Peyer's patch (tissue), 4 donors: Measurements from ENCODE around the gene AKAP10.
A peak's percentile ranks its signal among the peaks of the same experiment; 100 is the strongest.

Experiments
- POLR2A ChIP-seq, 2 donors: fragments of 450-650 bp; IDR thresholded peaks; one replicate each; pipeline ENCODE4 v1.5.1; 2017; ENCODE audit warnings: antibody characterized with exemption in 2 of 2, mild to moderate bottlenecking in 2 of 2, moderate library complexity in 2 of 2
- TF ChIP-seq, protein P1 (sequence below), 6 experiments: fragments of 450-650 bp in 4 of 6; fragments of 200-600 bp in 2 of 6; sonication (generic) in 1 of 6; IDR thresholded peaks; one replicate each; pipeline ENCODE4 v1.5.1; 2017 to 2019; ENCODE audit warnings: antibody characterized with exemption in 6 of 6, mild to moderate bottlenecking in 3 of 6, moderate library complexity in 1 of 6

DNA sequence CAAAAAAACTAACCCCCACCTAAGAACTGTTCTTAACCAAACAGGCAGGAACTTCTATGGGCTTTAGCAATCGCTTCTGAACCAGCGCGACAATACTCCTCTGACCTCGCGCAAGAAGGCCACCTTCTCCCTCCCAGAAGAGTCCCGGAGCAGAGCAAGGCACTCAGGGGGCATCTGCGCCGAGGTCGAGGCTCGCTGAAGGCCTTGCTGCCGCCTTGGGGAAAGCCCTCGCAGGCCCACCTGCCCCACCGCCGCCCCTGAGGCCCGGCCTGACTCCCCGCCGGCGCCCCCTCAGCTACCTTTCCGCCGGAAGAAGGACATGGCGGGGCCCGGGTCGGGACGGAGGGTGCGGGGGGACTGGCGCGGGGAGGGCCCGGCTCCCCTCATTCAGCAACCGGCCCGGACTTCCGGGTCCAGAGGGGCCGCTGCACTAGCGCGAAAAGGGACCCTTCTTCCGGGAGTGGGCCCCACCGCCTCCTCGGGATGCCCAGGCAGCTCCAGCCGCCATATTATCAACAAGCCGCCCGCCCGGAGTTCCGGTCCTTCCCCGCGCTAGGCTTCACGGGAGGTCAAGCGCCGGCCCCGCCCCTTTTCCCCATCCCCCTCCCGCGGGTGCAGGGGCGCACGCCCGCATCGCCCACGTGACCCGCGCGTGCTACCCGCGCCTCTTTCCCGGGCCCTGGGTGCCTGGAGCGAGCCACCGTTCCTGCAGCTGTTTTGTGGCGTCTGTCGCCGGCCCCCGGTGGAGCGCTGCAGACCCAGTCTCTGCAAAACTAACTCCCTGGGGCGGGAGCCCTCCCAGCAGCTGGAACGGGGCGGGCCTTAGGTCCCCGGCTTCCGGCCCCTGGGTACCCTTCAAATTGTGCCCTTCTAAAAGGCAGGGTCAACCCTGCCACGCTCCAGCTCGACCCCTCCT, at the start of gene AKAP10:
- TF ChIP-seq, protein P1, sequence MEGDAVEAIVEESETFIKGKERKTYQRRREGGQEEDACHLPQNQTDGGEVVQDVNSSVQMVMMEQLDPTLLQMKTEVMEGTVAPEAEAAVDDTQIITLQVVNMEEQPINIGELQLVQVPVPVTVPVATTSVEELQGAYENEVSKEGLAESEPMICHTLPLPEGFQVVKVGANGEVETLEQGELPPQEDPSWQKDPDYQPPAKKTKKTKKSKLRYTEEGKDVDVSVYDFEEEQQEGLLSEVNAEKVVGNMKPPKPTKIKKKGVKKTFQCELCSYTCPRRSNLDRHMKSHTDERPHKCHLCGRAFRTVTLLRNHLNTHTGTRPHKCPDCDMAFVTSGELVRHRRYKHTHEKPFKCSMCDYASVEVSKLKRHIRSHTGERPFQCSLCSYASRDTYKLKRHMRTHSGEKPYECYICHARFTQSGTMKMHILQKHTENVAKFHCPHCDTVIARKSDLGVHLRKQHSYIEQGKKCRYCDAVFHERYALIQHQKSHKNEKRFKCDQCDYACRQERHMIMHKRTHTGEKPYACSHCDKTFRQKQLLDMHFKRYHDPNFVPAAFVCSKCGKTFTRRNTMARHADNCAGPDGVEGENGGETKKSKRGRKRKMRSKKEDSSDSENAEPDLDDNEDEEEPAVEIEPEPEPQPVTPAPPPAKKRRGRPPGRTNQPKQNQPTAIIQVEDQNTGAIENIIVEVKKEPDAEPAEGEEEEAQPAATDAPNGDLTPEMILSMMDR (IDR thresholded peaks at IDR 0.05) = no peak
- TF ChIP-seq POLR2A (IDR thresholded peaks at IDR 0.05) = peak; percentile 34 to 44
